HCT116 (cell line): ENCODE results near the gene RHBDF1. TPM values are rescaled to one million over a fixed set of nuclear protein-coding genes. Genes with fewer than 3 reads are reported as not detected.

Experiments
- ATAC-seq: fragments of 200-7000 bp; cut with Tn5 transposase; 2 replicates; pipeline ENCODE4 v1.9.1; 2020; ENCODE audit warnings: mild to moderate bottlenecking, moderate library complexity
- BruUV-seq: library from RNA; stranded (reverse); fragments of 400-500 nt; replicated peaks from 2 replicates; lab custom pipeline; 2021; lab: Mats Ljungman, UMichigan
- CTCF ChIA-PET: fragments of 300-600 bp; sonication (Branson Sonifier 250); formaldehyde crosslinking; loops from one replicate; lab custom pipeline; 2021; ENCODE audit warnings: antibody characterized with exemption; lab: Charles Lee
- POLR2A ChIA-PET: fragments of 300-600, 350-600 bp; sonication (Branson Sonifier 250); formaldehyde crosslinking; loops from one replicate; lab custom pipeline; 2021; ENCODE audit warnings: antibody characterized with exemption; lab: Charles Lee
- RAD21 ChIA-PET, 2 experiments: fragments of 300-600 bp; sonication (Branson Sonifier 250); formaldehyde crosslinking; loops; one replicate each; lab custom pipeline; 2023; ENCODE audit warnings: low total read pairs in 2 of 2; ENCODE audit not compliant: uncharacterized antibody in 2 of 2, unreplicated experiment in 2 of 2, low non-redundant PET in 1 of 2; lab: Charles Lee
- DNase-seq: peaks from one replicate; pipeline ENCODE4 v3.0.0-alpha.2; 2010; ENCODE audit warnings: low read depth, low spot score
- H2AFZ ChIP-seq: fragments of 200-600 bp; shearing (Covaris generic), sonication (generic); 2 replicates; pipeline ENCODE4 v1.6.1; 2017; ENCODE audit warnings: low read depth, mixed run types, mixed read lengths, antibody characterized with exemption, low read length; ENCODE audit not compliant: poor library complexity, severe bottlenecking
- H3K27ac ChIP-seq: 2 replicates; pipeline ENCODE4 v1.5.1; 2012; ENCODE audit warnings: low read depth, low read length
- H3K27me3 ChIP-seq: fragments of 200-600 bp; sonication (generic); 2 replicates; pipeline ENCODE4 v1.6.1; 2016; ENCODE audit warnings: mixed run types, low read length, mixed read lengths; ENCODE audit not compliant: insufficient read depth
- H3K36me3 ChIP-seq, 2 experiments: fragments of 200-500 bp in 1 of 2; fragments of 200-600 bp in 1 of 2; sonication (Bioruptor generic) in 1 of 2; sonication (generic) in 1 of 2; 2 replicates each; pipeline versions ENCODE4 v1.5.1 to v1.6.1; 2014 to 2016; ENCODE audit warnings: low read length in 2 of 2, inconsistent platforms in 1 of 2, mixed read lengths in 1 of 2, mixed run types in 1 of 2; ENCODE audit not compliant: insufficient read depth in 2 of 2, control insufficient read depth in 1 of 2
- H3K4me1 ChIP-seq, 2 experiments: fragments of 200-600 bp in 1 of 2; sonication (generic) in 1 of 2; 2 replicates each; pipeline versions ENCODE4 v1.5.1 to v1.6.1; 2012 to 2017; ENCODE audit warnings: low read length in 2 of 2, inconsistent platforms in 1 of 2, mild to moderate bottlenecking in 1 of 2, mixed read lengths in 1 of 2, mixed run types in 1 of 2, moderate library complexity in 1 of 2; ENCODE audit not compliant: insufficient read depth in 2 of 2, control insufficient read depth in 1 of 2
- H3K4me2 ChIP-seq: fragments of 200-600 bp; sonication (generic); 2 replicates; pipeline ENCODE4 v1.6.1; 2017; ENCODE audit warnings: mixed run types, low read length, mixed read lengths
- H3K4me3 ChIP-seq, 2 experiments: fragments of 200-600 bp in 1 of 2; sonication (generic) in 1 of 2; replicated peaks in 1 of 2; 2 replicates each; pipeline ENCODE4 v1.5.1; 2011 to 2016; ENCODE audit warnings: low read length in 2 of 2, control low read depth in 1 of 2, low read depth in 1 of 2, mild to moderate bottlenecking in 1 of 2, mixed read lengths in 1 of 2, mixed run types in 1 of 2
- H3K79me2 ChIP-seq: fragments of 200-600 bp; sonication (generic); 2 replicates; pipeline ENCODE4 v1.6.1; 2017; ENCODE audit warnings: mild to moderate bottlenecking, mixed run types, low read length, moderate library complexity, mixed read lengths; ENCODE audit not compliant: insufficient read depth
- H3K9ac ChIP-seq: fragments of 200-600 bp; sonication (generic); 2 replicates; pipeline ENCODE4 v1.6.1; 2016; ENCODE audit warnings: low read length, mixed read lengths
- H3K9me2 ChIP-seq: fragments of 200-600 bp; sonication (generic), shearing (Covaris generic); 2 replicates; pipeline ENCODE4 v1.6.1; 2017; ENCODE audit warnings: mixed run types, mild to moderate bottlenecking, moderate library complexity; ENCODE audit not compliant: insufficient read depth
- H3K9me3 ChIP-seq, 2 experiments: fragments of 200-500 bp in 1 of 2; fragments of 200-600 bp in 1 of 2; sonication (Bioruptor generic) in 1 of 2; sonication (generic) in 1 of 2; 2 replicates each; pipeline ENCODE4 v1.6.1; 2014 to 2017; ENCODE audit warnings: low read length in 2 of 2, mixed read lengths in 2 of 2, inconsistent platforms in 1 of 2, low read depth in 1 of 2, mild to moderate bottlenecking in 1 of 2, mixed run types in 1 of 2, moderate library complexity in 1 of 2; ENCODE audit not compliant: control insufficient read depth in 1 of 2, insufficient read depth in 1 of 2
- H4K20me1 ChIP-seq: fragments of 200-600 bp; sonication (generic), shearing (Covaris generic); 2 replicates; pipeline ENCODE4 v1.6.1; 2017; ENCODE audit warnings: mixed run types, mild to moderate bottlenecking, moderate library complexity; ENCODE audit not compliant: insufficient read depth
- CEBPB ChIP-seq: IDR thresholded peaks from 2 replicates; pipeline ENCODE4 v1.6.1; 2012; ENCODE audit warnings: low read depth
- CTCF ChIP-seq, 3 experiments: fragments of 200-600 bp in 1 of 3; sonication (generic) in 1 of 3; IDR thresholded peaks in 2 of 3; conservative IDR thresholded peaks in 1 of 3; 2 replicates each; pipeline ENCODE4 v1.5.1; 2012 to 2017; ENCODE audit warnings: low read depth in 2 of 3, low read length in 2 of 3, antibody characterized with exemption in 1 of 3, borderline replicate concordance in 1 of 3, control low read depth in 1 of 3, mild to moderate bottlenecking in 1 of 3, mixed read lengths in 1 of 3, mixed run types in 1 of 3, moderate library complexity in 1 of 3; ENCODE audit not compliant: insufficient read depth in 1 of 3
- EGR1 ChIP-seq: IDR thresholded peaks from 2 replicates; pipeline ENCODE4 v1.6.1; 2012; ENCODE audit warnings: low read depth
- EZH2phosphoT487 ChIP-seq: fragments of 200-600 bp; IDR thresholded peaks from 2 replicates; pipeline ENCODE4 v1.6.1; 2018; ENCODE audit warnings: antibody characterized with exemption, borderline replicate concordance
- FOSL1 ChIP-seq: IDR thresholded peaks from 2 replicates; pipeline ENCODE4 v1.6.1; 2012; ENCODE audit warnings: low read depth
- POLR2A ChIP-seq: IDR thresholded peaks from 2 replicates; pipeline ENCODE4 v1.7.0; 2011; ENCODE audit warnings: borderline replicate concordance; ENCODE audit not compliant: insufficient read depth, insufficient read length; ENCODE audit errors: extremely low read depth
- POLR2AphosphoS5 ChIP-seq: IDR thresholded peaks from 2 replicates; pipeline ENCODE4 v1.6.1; 2011; ENCODE audit warnings: mild to moderate bottlenecking, low read depth, low read length, moderate library complexity
- RAD21 ChIP-seq: IDR thresholded peaks from 2 replicates; pipeline ENCODE4 v1.6.1; 2012; ENCODE audit warnings: low read depth, mild to moderate bottlenecking
- SIN3A ChIP-seq: IDR thresholded peaks from 2 replicates; pipeline ENCODE4 v1.6.1; 2012; ENCODE audit warnings: low read depth
- SP1 ChIP-seq: IDR thresholded peaks from 2 replicates; pipeline ENCODE4 v1.6.1; 2012; ENCODE audit warnings: low read depth
- ZBTB33 ChIP-seq: IDR thresholded peaks from 2 replicates; pipeline ENCODE4 v1.6.1; 2011; ENCODE audit warnings: mild to moderate bottlenecking, low read length, moderate library complexity; ENCODE audit not compliant: insufficient replicate concordance; ENCODE audit errors: extremely low read depth
- ZNF274 ChIP-seq: fragments of 200-500 bp; sonication (Bioruptor generic); IDR thresholded peaks from 2 replicates; pipeline ENCODE4 v1.6.1; 2014; ENCODE audit warnings: mild to moderate bottlenecking, low read depth, low read length, inconsistent platforms
- intact Hi-C: fragments of 100-400 bp; cut with micrococcal nuclease; formaldehyde crosslinking; loops from 2 replicates; pipeline ENCODE4 v1.10.0; 2022
- total RNA-seq: library from RNA; stranded (reverse); gene quantifications from one replicate; pipeline ENCODE4 v1.2.1, GENCODE V29; 2021; ENCODE audit not compliant: unreplicated experiment

RHBDF1 gene
- total RNA-seq, 1 experiment from 2014 or later, result 19.8 TPM

GRCh38 chr16:96935-97381 lies 24.5 kb upstream of the RHBDF1 start (continued):
- TF ChIP-seq ZBTB33 (no peak), CTCF (IDR thresholded peaks at IDR 0.05 in 2 of 3, conservative IDR thresholded peaks at IDR 0.05 in 1 of 3; ENCODE audit: borderline replicate concordance in 1 of 3, insufficient read depth in 1 of 3, low read depth in 2 of 3, low read length in 2 of 3) (peak; percentile 80 to 99 (median 81)), EGR1 (no peak), EZH2phosphoT487 (no peak), POLR2A (no peak), POLR2AphosphoS5 (0 out of 2 replicates have a peak, but pooled peaks have one; percentile 29), RAD21 (peak; percentile 78), SP1 (no peak)

GRCh38 chr16:94918-95265 lies 22.5 kb upstream of the RHBDF1 start:
- Histone ChIP-seq H3K79me2 (no peaks in the 10 kb centered on the region), H3K4me2 (no peak overlapping the region), H4K20me1 (no peaks in the 10 kb centered on the region), H3K4me3 (no peak overlapping the region)
- POLR2A ChIA-PET, result no interaction called here
- intact Hi-C loops, result no loop called here
- TF ChIP-seq FOSL1, result no peak
- no peak for TF ChIP-seq CTCF (IDR thresholded peaks at IDR 0.05 in 2 of 3, conservative IDR thresholded peaks at IDR 0.05 in 1 of 3; ENCODE audit: borderline replicate concordance in 1 of 3, insufficient read depth in 1 of 3, low read depth in 2 of 3, low read length in 2 of 3)
- TF ChIP-seq EGR1, result no peak
- TF ChIP-seq SP1, result no peak
- TF ChIP-seq POLR2A, result no peak
- no peak for TF ChIP-seq ZNF274
- TF ChIP-seq SIN3A, result no peak
- no peak for TF ChIP-seq EZH2phosphoT487
- TF ChIP-seq CEBPB, result no peak
- TF ChIP-seq ZBTB33, result no peak
- TF ChIP-seq, all 23 proteins: peak for 0
- Histone ChIP-seq H3K27me3 (no peaks in the 10 kb centered on the region), H3K27ac (no peak overlapping the region), H3K4me1 (no peaks in the 10 kb centered on the region), H2AFZ (no peak overlapping the region), H3K9me3 (no peaks in the 10 kb centered on the region), H3K9me2 (no peaks in the 10 kb centered on the region), H3K9ac (no peak overlapping the region), H3K36me3 (no peaks in the 10 kb centered on the region)
- ATAC-seq (no peak), DNase-seq (no peak)
- BruUV-seq, result no TSS peak
- ChIA-PET RAD21 (no interaction called here), CTCF (no interaction called here)
